ENCODE measurements around the gene LCA5. TPM values are rescaled to one million over a fixed set of nuclear protein-coding genes. Genes with fewer than 3 reads are reported as not detected.

LCA5 gene
- total and polyA plus RNA-seq, 5 donors from 2014 or later: 0.08 to 0.30 (median 0.17) TPM; not detected in 2

- H3K27ac Mint-ChIP-seq: no peak overlapping the region
- no peaks in the 10 kb centered on the region for H3K4me1 Mint-ChIP-seq
- H3K27ac ChIP-seq (ENCODE audit: insufficient read depth, low read length, poor library complexity, severe bottlenecking): no peak overlapping the region
Observed at GRCh38 chr6:79440598-79440997, 96.6 kb downstream of the LCA5 start.

GRCh38 chr6:79438030-79438429 is 99.2 kb downstream of the LCA5 start:
- Mint-ChIP-seq H3K27me3 (no peaks in the 10 kb centered on the region), H3K27ac (no peak overlapping the region), H3K4me1 (no peaks in the 10 kb centered on the region), H3K9me3 (peaks cover 0 to 8% (median 0%) of the 10 kb centered on the region in 7 donors), H3K4me3 (no peak overlapping the region), H3K36me3 (no peaks in the 10 kb centered on the region)
- Histone ChIP-seq H3K36me3 (ENCODE audit: control insufficient read depth, insufficient read depth, low read length) (no peaks in the 10 kb centered on the region), H3K27me3 (ENCODE audit: control insufficient read depth, insufficient read depth, low read length) (no peaks in the 10 kb centered on the region), H3K27ac (ENCODE audit: insufficient read depth, low read length, poor library complexity, severe bottlenecking) (no peak overlapping the region), H3K4me1 (ENCODE audit: control insufficient read depth, insufficient read depth, low read length, poor library complexity, severe bottlenecking) (no peaks in the 10 kb centered on the region), H3K9me3 (ENCODE audit: control insufficient read depth in 2 of 2, low read length in 2 of 2) (no peaks in the 10 kb centered on the region), H3K4me3 (ENCODE audit: low read depth, low read length) (no peak overlapping the region)
- ATAC-seq (ENCODE audit: low read depth in 2 of 2) (no peak), DNase-seq (no peak)

More at GRCh38 chr6:79440598-79440997, 96.6 kb downstream of the LCA5 start:
- Histone ChIP-seq H3K36me3 (ENCODE audit: control insufficient read depth, insufficient read depth, low read length) (no peaks in the 10 kb centered on the region), H3K4me1 (ENCODE audit: control insufficient read depth, insufficient read depth, low read length, poor library complexity, severe bottlenecking) (no peaks in the 10 kb centered on the region), H3K27me3 (ENCODE audit: control insufficient read depth, insufficient read depth, low read length) (no peaks in the 10 kb centered on the region), H3K4me3 (ENCODE audit: low read depth, low read length) (no peak overlapping the region), H3K9me3 (ENCODE audit: control insufficient read depth in 2 of 2, low read length in 2 of 2) (no peaks in the 10 kb centered on the region)
- H3K36me3 Mint-ChIP-seq: peaks cover 3% of the 10 kb centered on the region
- DNase-seq: no peak
- H3K9me3 Mint-ChIP-seq: peaks cover 0 to 14% (median 1%) of the 10 kb centered on the region in 7 donors
- no peak overlapping the region for H3K4me3 Mint-ChIP-seq
- H3K27me3 Mint-ChIP-seq: no peaks in the 10 kb centered on the region
- no peak for ATAC-seq (ENCODE audit: low read depth in 2 of 2)

- H3K4me1 ChIP-seq (ENCODE audit: control insufficient read depth, insufficient read depth, low read length, poor library complexity, severe bottlenecking): no peaks in the 10 kb centered on the region
- ATAC-seq (ENCODE audit: low read depth in 2 of 2) (no peak), DNase-seq (no peak)
- H3K27me3 Mint-ChIP-seq: no peaks in the 10 kb centered on the region
- H3K27ac ChIP-seq (ENCODE audit: insufficient read depth, low read length, poor library complexity, severe bottlenecking): no peak overlapping the region
- H3K27me3 ChIP-seq (ENCODE audit: control insufficient read depth, insufficient read depth, low read length): no peaks in the 10 kb centered on the region
- no peak overlapping the region for H3K4me3 ChIP-seq (ENCODE audit: low read depth, low read length)
- no peaks in the 10 kb centered on the region for H3K4me1 Mint-ChIP-seq
- H3K36me3 ChIP-seq (ENCODE audit: control insufficient read depth, insufficient read depth, low read length): no peaks in the 10 kb centered on the region
- H3K27ac Mint-ChIP-seq: no peak overlapping the region
- H3K36me3 Mint-ChIP-seq: no peaks in the 10 kb centered on the region
- peaks cover 0 to 1% (median 0%) of the 10 kb centered on the region in 7 donors for H3K9me3 Mint-ChIP-seq
- peak overlapping the region in 1 of 4 donors; percentile 4 for H3K4me3 Mint-ChIP-seq
- no peaks in the 10 kb centered on the region for H3K9me3 ChIP-seq (ENCODE audit: control insufficient read depth in 2 of 2, low read length in 2 of 2)
Observed at GRCh38 chr6:79436241-79436640, 101.0 kb downstream of the LCA5 start.

GRCh38 chr6:79435746-79436145 is 101.5 kb downstream of the LCA5 start:
- no peak overlapping the region for H3K27ac Mint-ChIP-seq

More at GRCh38 chr6:79435746-79436145, 101.5 kb downstream of the LCA5 start:
- H3K4me3 Mint-ChIP-seq: no peak overlapping the region
- no peaks in the 10 kb centered on the region for H3K9me3 ChIP-seq (ENCODE audit: control insufficient read depth in 2 of 2, low read length in 2 of 2)
- H3K4me1 ChIP-seq (ENCODE audit: control insufficient read depth, insufficient read depth, low read length, poor library complexity, severe bottlenecking): no peaks in the 10 kb centered on the region
- no peak overlapping the region for H3K27ac ChIP-seq (ENCODE audit: insufficient read depth, low read length, poor library complexity, severe bottlenecking)
- H3K27me3 Mint-ChIP-seq: peaks cover 2% of the 10 kb centered on the region
- no peaks in the 10 kb centered on the region for H3K4me1 Mint-ChIP-seq
- H3K4me3 ChIP-seq (ENCODE audit: low read depth, low read length): no peak overlapping the region
- DNase-seq (no peak), ATAC-seq (ENCODE audit: low read depth in 2 of 2) (no peak)
- no peaks in the 10 kb centered on the region for H3K36me3 ChIP-seq (ENCODE audit: control insufficient read depth, insufficient read depth, low read length)
- H3K27me3 ChIP-seq (ENCODE audit: control insufficient read depth, insufficient read depth, low read length): no peaks in the 10 kb centered on the region
- no peaks in the 10 kb centered on the region for H3K9me3 Mint-ChIP-seq
- H3K36me3 Mint-ChIP-seq: no peaks in the 10 kb centered on the region

Other genes with a start within 250 kb of the LCA5 start
- gene SH3BGRL2, start 93.9 kb upstream of the LCA5 start, total RNA-seq: 4.7 TPM
- under 1 TPM in 2 of 4 donors, not detected in 2; 0.28 to 0.83 TPM for gene SH3BGRL2, start 93.9 kb upstream of the LCA5 start, polyA plus RNA-seq

Data from CD4-positive, CD25-positive, alpha-beta regulatory T cell (primary cell).